Lung (tissue), 12 donors: ENCODE results near the gene CFAP61. TPM values are rescaled to one million over a fixed set of nuclear protein-coding genes. Genes with fewer than 3 reads are reported as not detected.
A peak's percentile ranks its signal among the peaks of the same experiment; 100 is the strongest.

Experiments used
- ATAC-seq: fragments of 200-7000 bp; cut with Tn5 transposase; one replicate; pipeline ENCODE4 v1.9.1; 2020; ENCODE audit warnings: moderate number of reproducible peaks; ENCODE audit not compliant: insufficient read depth, low FRiP score
- DNase-seq, 3 donors: peaks; one replicate each; pipeline ENCODE4 v3.0.0-alpha.2; 2013 to 2017
- H3K27ac ChIP-seq, 2 donors: one replicate each; pipeline ENCODE4 v1.5.1; 2013; ENCODE audit warnings: mild to moderate bottlenecking in 2 of 2, moderate library complexity in 2 of 2, control low read depth in 1 of 2, inconsistent platforms in 1 of 2, low read depth in 1 of 2, low read length in 1 of 2
- H3K27me3 ChIP-seq, 3 donors: one replicate each; pipeline ENCODE4 v1.5.1; 2013; ENCODE audit warnings: low read length in 2 of 3; ENCODE audit not compliant: control insufficient read depth in 3 of 3, insufficient read depth in 3 of 3
- H3K36me3 ChIP-seq, 4 donors: one replicate each; pipeline ENCODE4 v1.5.1; 2013; ENCODE audit warnings: low read length in 4 of 4, mild to moderate bottlenecking in 1 of 4, moderate library complexity in 1 of 4; ENCODE audit not compliant: control insufficient read depth in 4 of 4, insufficient read depth in 4 of 4
- H3K4me1 ChIP-seq, 5 donors: one replicate each; pipeline ENCODE4 v1.5.1; 2013; ENCODE audit warnings: low read length in 5 of 5, mild to moderate bottlenecking in 2 of 5, moderate library complexity in 1 of 5; ENCODE audit not compliant: control insufficient read depth in 5 of 5, insufficient read depth in 5 of 5
- H3K4me3 ChIP-seq: one replicate; pipeline ENCODE4 v1.5.1; 2013; ENCODE audit warnings: mild to moderate bottlenecking, control low read depth, moderate library complexity
- H3K9ac ChIP-seq, 2 donors: one replicate each; pipeline ENCODE4 v1.5.1; 2013; ENCODE audit warnings: low read length in 2 of 2, control low read depth in 1 of 2; ENCODE audit not compliant: insufficient read depth in 1 of 2
- H3K9me3 ChIP-seq, 4 donors: one replicate each; pipeline ENCODE4 v1.5.1; 2013; ENCODE audit warnings: low read length in 3 of 4, mild to moderate bottlenecking in 1 of 4, moderate library complexity in 1 of 4; ENCODE audit not compliant: control insufficient read depth in 4 of 4, insufficient read depth in 3 of 4
- CTCF ChIP-seq: IDR thresholded peaks from 2 replicates; pipeline ENCODE4 v1.5.1; 2012; ENCODE audit warnings: mild to moderate bottlenecking; ENCODE audit errors: control extremely low read depth, extremely low read depth
- WGBS, 2 donors: extraction: QIAGEN DNeasy Blood & Tissue Kit; methylation state at CpG; one replicate each; pipeline ENCODE4 v1.1.7; 2013; 5-methylcytosine and 5-hydroxymethylcytosine counted together
- polyA plus RNA-seq, 2 donors: library from polyadenylated mRNA; stranded (reverse); fragments of 200-250 nt; gene quantifications; one replicate each; pipeline ENCODE4 v1.2.1, GENCODE V29; 2013
- total RNA-seq, 2 donors: library from RNA; depleted of rRNA in 1 of 2; stranded (reverse); fragments of >200 nt in 1 of 2; gene quantifications; one replicate each; pipeline ENCODE4 v1.2.1, GENCODE V29; 2014 to 2021
- donor health status: control.
- donor health status: control.
- donor health status: Bipolar disorder and iron deficiency.
- donor health status: healthy.
- donor health status: DM: yes; HTN: yes; CAD: no.

The CFAP61 gene
- total and polyA plus RNA-seq, 4 donors: 2.0 to 15.4 (median 6.5) TPM

GRCh38 chr20:20202768-20203167, 150.4 kb downstream of the CFAP61 start:
- no peak for DNase-seq
- no peaks in the 10 kb centered on the region for H3K27me3 ChIP-seq

GRCh38 chr20:20203784-20204183, 151.5 kb downstream of the CFAP61 start:
- Histone ChIP-seq H3K4me3 (no peak overlapping the region), H3K27me3 (no peaks in the 10 kb centered on the region), H3K36me3 (no peaks in the 10 kb centered on the region), H3K4me1 (peaks cover 0 to 23% (median 3%) of the 10 kb centered on the region in 5 donors), H3K27ac (no peak overlapping the region), H3K9me3 (peaks cover 0 to 7% (median 0%) of the 10 kb centered on the region in 4 donors), H3K9ac (no peak overlapping the region)
- ATAC-seq: no peak
- 62 to 67% methylated on average over 2 of the region's 2 CpGs for WGBS, 2 donors
- peak in 1 of 3 donors; percentile 17 for DNase-seq
- no peak for TF ChIP-seq CTCF

More at GRCh38 chr20:20202768-20203167, 150.4 kb downstream of the CFAP61 start:
- no peak for TF ChIP-seq CTCF
- Histone ChIP-seq H3K4me3 (no peak overlapping the region), H3K27ac (no peak overlapping the region), H3K4me1 (peaks cover 0 to 29% (median 4%) of the 10 kb centered on the region in 5 donors), H3K9me3 (peaks cover 0 to 7% (median 0%) of the 10 kb centered on the region in 4 donors), H3K9ac (no peak overlapping the region), H3K36me3 (no peaks in the 10 kb centered on the region)
- ATAC-seq: no peak
- WGBS, 2 donors: 82 to 84% methylated on average over 8 of the region's 8 CpGs

- ATAC-seq (no peak), DNase-seq (no peak)
- H3K27ac ChIP-seq: no peak overlapping the region
- no peak for TF ChIP-seq CTCF
- no peak overlapping the region for H3K4me3 ChIP-seq
- H3K36me3 ChIP-seq: no peaks in the 10 kb centered on the region
- H3K4me1 ChIP-seq: peaks cover 0 to 19% (median 3%) of the 10 kb centered on the region in 5 donors
- H3K9me3 ChIP-seq: peaks cover 0 to 7% (median 0%) of the 10 kb centered on the region in 4 donors
- H3K9ac ChIP-seq: no peak overlapping the region
- 49 to 57% methylated on average over 2 of the region's 2 CpGs for WGBS, 2 donors
- no peaks in the 10 kb centered on the region for H3K27me3 ChIP-seq
These were observed 151.9 kb downstream of the CFAP61 start for GRCh38 chr20:20204256-20204655.
